Smooth muscle cell of the brain vasculature (primary cell): Measurements from ENCODE around the gene MTCL1.

Experiments
- DNase-seq: peaks from one replicate; pipeline ENCODE4 v3.0.0-alpha.2; 2012; ENCODE audit warnings: low read depth, low spot score

MTCL1 gene

DNA sequence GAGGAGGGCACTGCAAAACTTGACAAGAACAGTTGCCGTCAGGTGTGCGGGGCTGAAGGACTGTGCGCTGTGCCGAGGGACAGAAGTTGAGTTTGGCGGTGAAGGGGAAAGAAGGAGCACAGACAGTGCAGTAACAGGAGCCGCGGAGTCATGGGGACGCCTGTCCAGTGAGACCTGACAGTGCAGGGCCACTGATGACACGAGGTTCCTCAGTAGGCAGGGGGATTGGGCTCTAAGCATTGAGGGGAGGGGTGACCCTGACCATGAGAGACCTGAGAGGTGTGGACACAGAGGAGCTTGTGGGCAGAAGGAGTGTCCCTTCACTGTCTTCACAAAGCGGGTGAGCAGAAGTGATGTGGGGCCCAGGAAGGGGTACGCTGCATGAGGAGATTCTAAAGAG lies 104.8 kb downstream of the MTCL1 start:
- DNase-seq: no peak

DNA sequence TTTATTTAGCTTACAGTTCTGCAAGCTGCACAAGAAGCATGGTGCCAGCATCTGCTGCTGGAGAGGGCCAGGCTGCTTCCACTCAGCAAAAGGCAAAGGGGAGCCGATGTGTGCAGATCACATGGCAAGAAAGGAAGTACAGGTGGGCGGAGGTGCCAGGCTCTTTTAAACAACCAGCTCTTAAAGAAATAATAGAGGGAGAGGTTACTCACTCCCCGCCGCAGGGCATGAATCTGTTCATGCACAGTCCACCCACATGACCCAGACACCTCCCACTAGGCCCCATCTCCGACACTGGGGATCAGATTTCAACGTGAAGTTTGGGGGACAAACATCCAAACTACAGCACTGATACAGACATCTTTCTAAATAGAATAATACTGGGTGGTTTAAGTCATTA lies 105.8 kb downstream of the MTCL1 start:
- DNase-seq: no peak

DNA sequence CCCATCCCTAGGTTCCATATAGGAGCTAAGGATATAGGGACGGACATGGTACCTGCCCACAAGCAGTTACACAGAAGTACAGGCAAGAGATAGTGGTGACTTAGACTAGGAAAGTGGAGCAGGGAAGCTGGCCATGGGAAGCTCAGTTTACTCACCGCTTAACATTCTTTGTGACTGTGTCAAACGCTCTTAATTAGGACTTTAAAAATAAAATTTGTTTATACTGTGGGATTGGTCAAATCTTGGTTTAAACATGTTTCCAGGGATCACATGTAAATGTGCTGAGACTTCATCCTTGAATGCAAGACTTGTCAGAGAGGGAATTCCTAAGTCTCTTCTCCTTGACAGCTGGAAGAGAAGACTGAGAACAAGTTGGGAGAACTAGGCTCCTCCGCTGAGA lies 107.3 kb downstream of the MTCL1 start:
- DNase-seq: no peak

DNA sequence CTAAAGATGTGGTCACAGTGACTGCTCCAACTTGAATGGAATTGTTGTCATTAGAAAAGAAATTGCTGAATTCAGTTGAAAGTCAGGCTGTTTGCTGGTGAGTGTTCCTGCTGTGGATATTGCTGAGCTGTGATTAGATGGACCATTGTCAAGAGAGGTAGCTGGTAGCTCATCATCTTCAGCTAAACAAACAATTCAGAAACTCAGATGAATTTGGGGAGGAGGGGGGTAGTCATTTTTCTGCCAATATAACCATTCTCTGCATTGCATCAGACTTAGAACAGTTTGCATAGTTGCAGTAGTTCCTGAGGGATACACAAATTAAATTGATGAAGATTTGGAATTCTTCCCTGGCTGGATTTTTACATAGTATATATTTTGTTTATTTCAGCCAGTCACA lies 108.3 kb downstream of the MTCL1 start:
- no peak for DNase-seq

DNA sequence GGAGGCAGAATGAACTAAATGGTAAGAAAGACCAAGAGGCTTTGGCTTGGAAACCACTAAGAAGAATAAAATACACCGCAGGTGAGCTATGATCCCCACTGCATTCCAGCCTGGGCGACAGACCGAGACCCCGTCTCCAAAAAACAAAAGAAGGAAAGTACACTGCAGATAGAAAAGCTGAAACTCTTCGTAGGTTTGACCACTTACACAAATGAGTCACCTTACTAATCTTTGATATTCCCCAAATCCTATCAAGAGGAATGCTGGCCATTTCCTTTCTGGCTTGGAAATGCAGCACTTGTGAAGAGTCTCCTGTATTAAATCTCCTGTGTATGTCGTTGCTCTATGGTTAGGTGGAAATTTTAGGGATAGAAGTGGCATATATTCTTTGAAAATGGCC lies 108.8 kb downstream of the MTCL1 start:
- DNase-seq: no peak

DNA sequence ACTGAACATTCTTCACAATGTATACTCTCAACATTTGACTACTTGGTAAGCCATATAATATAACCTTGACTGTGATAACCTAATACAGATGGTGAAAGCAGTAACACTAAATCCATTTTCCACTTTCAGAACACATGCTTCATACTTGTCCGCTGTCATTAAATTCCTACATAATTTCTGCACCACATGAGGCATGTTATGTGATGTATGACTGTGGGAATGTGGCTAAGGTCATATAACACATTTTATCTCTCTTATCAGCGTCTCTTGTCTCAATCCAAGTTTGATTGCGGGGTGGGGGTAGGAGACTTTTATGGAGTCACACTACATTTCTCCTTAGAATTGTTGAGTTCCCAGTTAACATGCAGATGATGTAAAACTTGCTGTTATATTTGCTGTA lies 110.9 kb downstream of the MTCL1 start:
- DNase-seq: no peak

DNA sequence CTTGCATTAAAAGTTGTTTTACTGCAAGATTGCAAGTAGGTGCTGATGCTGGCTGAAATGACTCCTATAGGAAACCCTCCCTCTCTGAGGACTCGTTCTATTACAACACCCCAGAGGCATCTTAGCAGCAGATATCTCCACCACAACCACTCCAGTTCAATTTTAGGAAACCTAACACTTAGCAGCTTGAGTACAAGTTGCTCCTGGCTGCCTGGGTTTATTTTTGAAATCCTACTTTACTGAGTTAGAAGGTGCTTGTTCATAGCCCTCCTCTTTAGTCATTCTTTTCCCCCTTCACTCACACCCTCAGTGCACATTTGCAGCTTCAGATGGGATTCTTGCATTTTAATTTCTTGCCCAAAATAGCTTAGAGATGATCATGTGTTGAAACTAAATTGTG lies 111.5 kb downstream of the MTCL1 start:
- no peak for DNase-seq

DNA sequence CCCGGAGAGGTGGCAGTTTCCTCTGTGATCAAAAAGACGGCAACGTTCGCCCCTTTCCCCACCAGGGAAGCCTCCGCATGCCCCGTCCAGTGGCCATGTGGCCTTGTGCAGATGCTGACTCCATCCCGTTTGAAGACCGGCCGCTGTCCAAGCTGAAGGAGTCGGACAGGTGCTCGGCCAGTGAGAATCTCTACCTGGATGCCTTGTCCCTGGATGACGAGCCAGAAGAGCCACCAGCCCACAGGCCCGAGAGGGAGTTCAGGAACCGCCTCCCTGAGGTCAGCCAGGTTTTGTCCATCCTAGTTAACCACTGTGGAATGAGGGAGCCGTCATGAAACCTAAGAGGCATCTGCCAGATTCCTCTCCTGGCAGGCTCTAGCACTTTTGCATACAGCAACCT lies 113.6 kb downstream of the MTCL1 start:
- no peak for DNase-seq

DNA sequence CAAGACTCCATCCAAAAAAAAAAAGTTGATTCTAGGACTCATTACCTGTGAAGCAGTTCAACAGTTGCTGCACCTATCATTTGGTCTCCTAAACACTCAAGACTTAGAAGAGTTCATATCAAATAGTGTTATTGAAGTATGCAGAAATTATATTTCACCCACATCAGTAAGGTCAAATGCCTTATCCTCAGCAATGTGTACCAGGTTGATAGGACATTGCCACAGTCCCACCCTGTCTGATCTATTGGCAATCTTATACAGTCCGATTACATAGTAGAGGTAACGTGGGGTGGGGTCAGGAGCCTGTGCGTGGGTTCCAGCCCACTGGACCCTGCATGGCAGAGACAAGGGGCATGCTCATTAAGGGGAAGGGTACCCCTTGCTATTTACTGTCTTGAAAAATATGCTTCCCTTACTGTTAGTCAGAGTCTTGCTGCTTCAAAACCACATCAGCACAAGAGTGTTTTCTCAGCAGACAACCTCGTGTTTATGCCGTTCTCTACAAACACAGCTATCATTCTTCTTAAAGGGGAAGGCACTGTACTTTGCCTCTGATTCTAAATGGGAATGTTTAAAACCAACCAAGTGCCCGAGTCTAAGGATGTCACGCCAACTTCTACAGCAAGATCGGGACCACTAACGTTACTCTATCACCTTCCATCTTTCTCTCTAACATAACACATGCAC lies 115.2 kb downstream of the MTCL1 start:
- DNase-seq: no peak

DNA sequence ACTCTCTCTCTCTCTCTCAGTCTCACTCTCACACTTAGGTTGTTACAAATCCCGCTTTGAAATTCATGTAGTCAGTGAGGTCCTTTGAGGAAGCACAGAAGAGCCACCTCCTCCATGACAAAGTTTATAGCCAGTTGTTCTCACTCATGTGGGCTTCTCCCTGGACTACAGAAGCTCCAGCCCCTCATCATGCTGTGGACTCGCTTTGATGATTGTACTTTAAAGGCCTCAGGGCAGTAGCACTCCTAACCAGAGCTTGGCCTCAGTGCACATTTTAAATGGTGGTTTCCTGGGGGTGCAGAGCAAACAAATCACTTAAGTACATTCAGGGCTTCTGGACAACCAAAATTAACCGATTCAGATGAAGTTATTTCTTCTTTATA lies 115.7 kb downstream of the MTCL1 start:
- DNase-seq: no peak

DNA sequence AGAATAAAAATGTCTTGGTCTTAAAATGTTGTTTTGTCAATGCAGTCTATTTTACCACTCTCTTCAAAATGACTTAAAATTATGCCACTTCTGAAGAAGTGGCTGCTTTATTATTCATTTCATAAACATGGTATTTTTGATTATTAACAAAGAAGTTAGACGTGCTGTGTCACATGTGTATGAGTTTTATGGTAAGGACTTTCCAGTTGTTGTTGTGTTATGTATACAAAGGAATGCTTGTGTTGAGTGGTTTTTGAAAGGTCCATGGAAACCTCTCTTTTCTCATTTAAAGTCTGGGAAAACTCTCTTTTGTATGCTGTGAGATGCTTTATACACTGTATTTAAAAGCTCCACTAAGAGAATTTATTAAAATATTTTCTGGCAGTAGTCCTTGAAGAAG lies 116.2 kb downstream of the MTCL1 start:
- no peak for DNase-seq

DNA sequence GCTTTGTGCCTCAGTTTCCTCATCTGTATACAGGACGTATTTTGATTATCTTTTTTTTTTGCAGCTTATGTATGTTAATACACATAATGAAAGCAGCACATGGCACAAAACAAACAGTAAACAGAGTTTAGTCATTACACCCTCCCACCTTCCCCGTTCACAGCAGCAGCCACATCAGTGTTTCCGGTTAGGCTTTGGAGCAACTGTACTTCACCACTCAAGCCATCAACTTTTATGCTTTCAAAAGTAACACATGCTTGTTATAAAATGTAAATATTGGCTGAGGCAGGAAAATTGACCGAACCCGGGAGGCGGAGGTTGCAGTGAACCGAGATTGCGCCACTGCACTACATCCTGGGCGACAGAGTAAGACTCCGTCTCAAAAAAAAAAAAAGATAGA lies 117.3 kb downstream of the MTCL1 start:
- DNase-seq: no peak

DNA sequence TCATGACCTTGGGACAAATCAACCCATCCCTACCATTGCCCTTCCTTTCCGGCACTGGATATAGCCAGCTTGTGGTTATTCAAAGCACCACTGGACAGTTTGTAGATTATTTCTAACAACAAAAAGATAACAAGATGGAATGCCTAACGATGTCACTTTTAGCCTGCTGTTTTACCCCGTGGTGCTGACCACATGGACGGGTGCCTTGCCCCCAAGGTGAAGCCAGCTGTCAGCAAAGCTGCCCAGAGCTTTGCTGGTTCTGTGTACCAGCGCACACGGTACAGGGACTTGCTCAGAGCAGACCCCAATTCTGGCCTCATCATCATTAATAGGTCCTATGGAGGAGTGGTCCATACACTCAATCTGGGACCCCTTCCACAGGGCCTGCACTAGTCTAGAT lies 118.2 kb downstream of the MTCL1 start:
- no peak for DNase-seq

DNA sequence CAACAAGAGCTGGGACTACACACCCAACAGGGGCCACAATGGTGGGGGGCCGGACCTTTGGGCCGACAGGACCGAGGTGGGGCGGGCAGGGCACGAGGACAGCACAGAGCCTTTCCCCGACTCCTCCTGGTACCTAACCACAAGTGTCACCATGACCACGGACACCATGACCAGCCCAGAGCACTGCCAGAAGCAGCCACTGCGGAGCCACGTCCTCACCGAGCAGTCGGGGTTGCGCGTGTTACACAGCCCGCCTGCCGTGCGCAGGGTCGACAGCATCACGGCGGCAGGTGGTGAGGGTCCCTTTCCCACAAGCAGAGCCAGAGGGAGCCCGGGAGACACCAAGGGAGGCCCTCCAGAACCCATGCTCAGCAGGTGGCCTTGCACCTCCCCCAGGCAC lies 119.5 kb downstream of the MTCL1 start:
- no peak for DNase-seq

DNA sequence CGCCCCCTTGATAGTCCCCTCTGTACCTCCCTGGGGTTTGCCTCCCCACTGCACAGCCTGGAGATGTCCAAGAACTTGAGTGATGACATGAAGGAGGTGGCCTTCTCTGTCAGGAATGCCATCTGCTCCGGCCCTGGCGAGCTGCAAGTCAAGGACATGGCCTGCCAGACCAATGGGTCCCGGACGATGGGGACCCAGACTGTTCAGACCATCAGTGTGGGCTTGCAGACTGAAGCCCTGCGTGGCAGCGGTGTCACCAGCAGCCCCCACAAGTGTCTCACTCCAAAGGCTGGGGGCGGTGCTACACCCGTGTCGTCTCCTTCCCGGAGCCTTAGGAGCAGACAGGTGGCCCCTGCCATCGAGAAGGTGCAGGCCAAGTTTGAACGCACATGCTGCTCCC lies 119.9 kb downstream of the MTCL1 start:
- DNase-seq: no peak

DNA sequence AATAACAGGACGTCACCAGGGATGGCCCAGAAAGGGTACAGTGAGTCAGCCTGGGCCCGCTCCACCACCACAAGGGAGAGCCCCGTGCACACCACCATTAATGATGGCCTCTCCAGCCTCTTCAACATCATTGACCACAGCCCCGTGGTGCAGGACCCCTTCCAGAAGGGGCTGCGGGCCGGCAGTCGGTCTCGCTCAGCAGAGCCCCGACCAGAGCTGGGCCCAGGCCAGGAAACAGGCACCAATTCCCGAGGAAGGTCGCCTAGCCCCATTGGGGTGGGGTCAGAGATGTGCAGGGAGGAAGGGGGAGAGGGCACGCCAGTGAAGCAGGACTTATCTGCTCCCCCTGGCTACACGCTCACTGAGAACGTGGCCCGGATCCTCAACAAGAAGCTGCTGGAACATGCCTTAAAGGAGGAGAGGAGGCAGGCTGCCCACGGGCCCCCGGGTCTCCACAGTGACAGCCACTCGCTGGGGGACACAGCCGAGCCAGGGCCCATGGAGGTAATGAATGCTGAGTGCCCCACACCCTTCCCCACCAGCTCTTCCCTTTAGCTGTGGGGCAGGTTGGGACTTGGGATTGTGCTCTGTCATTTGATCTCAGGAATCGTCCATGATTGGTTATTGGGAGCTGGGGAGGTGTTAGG lies 120.5 kb downstream of the MTCL1 start:
- DNase-seq: no peak

DNA sequence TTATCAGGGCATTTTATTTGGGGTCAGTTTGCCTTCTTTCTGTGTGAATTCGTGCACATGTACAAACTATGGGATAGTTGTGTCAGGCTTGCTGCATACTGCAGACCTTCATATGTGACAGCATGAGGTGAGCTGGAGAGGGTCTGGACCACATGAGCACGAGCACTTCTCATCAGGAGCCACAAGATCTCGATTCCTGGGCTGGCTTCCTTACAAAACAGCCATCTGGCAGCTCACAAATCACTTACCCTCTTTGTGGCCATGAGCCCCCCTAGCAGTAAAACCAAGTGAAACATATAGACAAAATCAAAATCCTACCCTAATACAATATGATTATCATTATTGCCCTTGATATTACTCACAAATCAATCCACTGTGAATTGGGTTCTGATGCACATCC lies 121.2 kb downstream of the MTCL1 start:
- no peak for DNase-seq

DNA sequence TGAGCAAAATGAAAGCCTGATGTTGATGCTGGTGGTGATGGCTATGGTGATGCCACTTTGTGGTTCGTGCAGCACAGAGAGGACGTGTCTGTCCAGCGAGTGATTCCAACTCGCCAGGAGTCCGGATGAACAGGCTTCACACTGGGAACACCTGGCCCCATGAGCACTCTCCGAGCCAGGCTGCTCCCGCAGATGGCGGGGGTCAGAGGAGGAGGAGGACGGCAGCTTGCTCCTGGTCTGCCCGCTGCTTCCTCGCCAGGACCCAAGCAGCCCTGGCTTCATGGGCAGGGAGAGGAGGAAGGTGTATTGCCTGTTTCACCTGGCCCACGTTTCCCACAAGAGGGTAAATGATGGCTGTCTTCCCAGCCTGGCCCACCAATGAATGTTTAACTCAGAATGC lies 121.6 kb downstream of the MTCL1 start:
- DNase-seq: no peak

DNA sequence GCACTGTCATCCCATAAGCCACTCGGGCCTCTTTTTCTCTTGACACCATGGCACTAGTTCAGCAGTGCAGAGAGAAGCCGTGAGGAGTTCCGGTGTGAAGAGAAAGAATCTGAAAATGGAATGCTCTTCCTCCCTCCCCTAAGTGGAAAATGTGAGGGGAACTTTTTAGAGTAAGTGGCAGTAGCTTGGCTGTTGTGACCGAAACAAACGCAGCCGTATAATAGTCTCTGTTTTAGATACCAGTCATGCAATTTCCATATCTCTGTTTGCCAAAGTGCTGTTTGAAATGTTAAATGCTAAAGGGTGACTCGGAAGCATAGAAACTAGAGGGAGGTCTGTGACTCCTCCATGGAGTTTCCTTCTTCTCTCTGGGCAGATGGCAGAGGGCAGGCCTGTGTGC lies 122.9 kb downstream of the MTCL1 start:
- DNase-seq: no peak

DNA sequence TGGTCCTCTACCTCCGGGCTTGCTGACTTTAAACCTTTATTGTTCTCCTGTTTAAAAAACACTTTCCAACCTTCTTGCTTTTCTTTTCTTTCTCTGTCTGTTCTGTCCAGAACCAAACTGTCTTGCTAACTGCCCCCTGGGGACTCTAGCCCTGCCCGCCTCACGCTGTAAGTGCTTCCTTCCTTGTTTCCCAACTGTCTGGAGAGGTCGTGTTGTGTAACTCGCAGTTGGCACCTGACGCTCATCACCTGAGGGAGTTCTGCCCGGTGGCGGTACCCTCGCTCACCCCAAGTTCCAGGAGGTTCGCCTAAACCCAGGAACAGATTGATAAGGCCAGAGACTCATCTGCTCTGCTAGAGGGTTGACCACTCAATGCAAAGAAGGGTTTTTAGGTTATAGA lies 123.4 kb downstream of the MTCL1 start:
- DNase-seq: no peak

DNA sequence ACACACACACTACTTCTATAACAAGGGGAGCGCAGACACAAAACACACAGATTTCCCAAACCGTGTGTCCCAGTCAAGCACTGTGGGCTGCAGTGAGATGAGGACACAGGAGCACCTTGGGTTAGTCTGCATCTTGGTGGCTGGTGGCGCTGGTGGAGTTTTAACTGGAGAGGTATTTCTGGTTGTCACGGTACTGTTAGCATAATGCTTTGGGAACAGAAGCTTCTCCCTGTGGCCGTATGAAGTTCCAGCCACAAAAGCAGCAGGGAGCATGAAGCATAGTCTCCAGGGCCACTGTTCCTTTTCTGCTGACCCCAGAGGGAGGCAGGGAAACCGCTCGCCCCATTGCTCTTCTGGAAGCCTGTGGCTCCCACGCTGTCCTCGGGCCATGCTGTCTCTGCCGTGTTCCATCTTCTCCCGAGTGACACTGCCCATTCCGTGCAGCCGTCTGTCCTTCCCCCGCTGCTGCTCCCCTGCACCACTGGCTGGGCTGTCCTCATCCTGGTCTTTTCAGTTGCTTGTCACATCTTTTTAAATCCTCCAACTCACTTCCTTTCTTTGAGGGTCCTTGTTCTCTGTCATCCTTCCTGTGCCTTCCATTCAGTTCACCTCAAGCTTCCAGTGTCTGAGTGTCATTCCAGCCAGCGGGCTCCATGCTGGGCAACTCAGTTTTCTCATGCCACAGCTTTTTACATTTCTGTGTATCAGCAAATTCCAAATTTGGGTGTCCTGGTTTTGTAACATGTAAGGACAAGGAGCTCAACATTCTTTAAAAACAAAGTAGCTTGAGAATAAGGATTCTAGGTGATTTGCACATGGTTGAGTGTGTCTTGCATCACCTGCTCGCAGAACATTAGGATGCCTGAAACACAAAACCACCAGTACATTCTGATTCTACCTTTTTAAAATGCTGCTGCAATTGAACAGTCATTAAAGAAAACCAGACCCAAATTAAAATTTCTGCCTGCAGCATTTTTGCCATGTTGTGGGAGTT lies 125.0 kb downstream of the MTCL1 start:
- DNase-seq: no peak

DNA sequence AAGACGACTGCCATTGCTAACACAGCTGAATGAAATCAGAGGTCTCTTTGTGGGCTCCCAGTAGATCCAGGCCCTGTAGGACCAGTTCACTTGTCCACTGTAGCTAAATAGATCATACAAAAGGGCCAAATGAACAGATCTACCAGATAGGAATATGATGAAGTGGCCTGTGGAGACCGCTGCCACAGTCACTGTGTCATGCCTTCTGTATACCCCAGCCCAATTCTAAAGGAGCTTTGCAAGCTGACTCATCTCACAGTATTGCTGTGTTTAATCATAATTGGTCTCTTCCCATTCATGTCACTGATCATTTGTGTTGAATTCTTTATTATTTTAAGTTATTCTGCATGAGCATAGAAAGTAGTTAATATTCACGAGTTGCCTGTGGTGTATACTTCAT lies 125.8 kb downstream of the MTCL1 start:
- no peak for DNase-seq

DNA sequence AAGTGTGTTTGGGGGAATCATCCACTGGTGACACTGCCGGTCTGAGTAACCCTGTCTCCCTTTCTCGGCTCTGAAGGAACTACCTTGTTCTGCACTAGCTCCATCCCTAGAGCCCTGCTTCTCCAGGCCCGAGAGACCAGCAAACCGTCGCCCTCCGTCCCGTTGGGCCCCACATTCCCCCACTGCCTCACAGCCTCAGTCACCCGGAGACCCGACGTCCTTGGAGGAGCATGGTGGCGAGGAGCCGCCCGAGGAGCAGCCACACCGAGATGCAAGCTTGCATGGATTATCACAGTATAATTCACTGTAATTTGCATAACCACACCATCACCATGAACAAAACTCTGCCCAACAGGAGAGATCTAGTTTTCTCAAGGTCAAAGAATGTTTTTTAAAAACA lies 126.2 kb downstream of the MTCL1 start:
- no peak for DNase-seq
